OCI-LY3 (cell line): ENCODE results near the gene BRK1.

Experiments used
- CTCF ChIP-seq: fragments of 200-600, 300-600 bp; sonication (generic); IDR thresholded peaks from 2 replicates; pipeline ENCODE4 v1.5.1; 2014; ENCODE audit warnings: antibody characterized with exemption, low read length, low read depth
- EZH2phosphoT487 ChIP-seq: fragments of 200-600 bp; shearing (Covaris generic); IDR thresholded peaks from 2 replicates; pipeline ENCODE4 v1.6.1; 2018; ENCODE audit warnings: antibody characterized with exemption, mixed run types, low read depth

GRCh38 chr3:10145685-10146084, 30.2 kb downstream of the BRK1 start:
- TF ChIP-seq CTCF, result no peak
- TF ChIP-seq EZH2phosphoT487, result no peak
